ENCODE results near the gene IL4R.

The IL4R gene

DNA sequence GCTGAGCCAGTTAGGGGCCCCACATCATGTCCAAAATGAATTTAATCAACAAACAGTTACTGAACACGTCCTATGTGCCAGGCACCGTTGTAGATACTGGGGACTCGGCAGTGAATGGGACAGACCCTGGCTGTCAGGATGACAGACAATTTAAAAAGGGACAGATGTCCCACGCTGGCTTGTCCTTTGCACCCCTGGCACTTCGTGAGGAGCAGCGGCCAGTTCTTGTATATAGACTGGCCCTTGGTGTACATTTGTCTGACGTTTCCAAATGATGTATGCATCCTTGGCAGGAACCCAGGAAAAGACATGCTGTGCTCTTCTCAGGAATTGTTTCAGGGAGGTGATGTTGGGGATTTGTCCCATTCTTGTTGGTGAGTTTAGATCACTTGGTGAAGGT lies 21.1 kb downstream of the IL4R start:
- no peak overlapping the region for H3K4me3 ChIP-seq

GRCh38 chr16:27335349-27336053 lies 21.7 kb downstream of the IL4R start:
- in situ Hi-C loops (cut with MboI; ENCODE audit: low sequenced_read_pairs), result no loop called here
- H3K36me3 ChIP-seq (replicated peaks), result no peaks in the 10 kb centered on the region; the same call in 1 of the 2 replicates
- no peak overlapping the region for H3K4me3 ChIP-seq
- no peaks in the 10 kb centered on the region for H3K9me3 ChIP-seq
- H3K27me3 ChIP-seq (ENCODE audit: low read depth), result no peaks in the 10 kb centered on the region
- no peak for DNase-seq (ENCODE audit: low spot score in 2 of 2)
- no peaks in the 10 kb centered on the region for H3K4me1 ChIP-seq

More for the DNA sequence above, 21.1 kb downstream of the IL4R start:
- H3K36me3 ChIP-seq (replicated peaks), result no peaks in the 10 kb centered on the region; the same call in 1 of the 2 replicates
- no peaks in the 10 kb centered on the region for H3K27me3 ChIP-seq (ENCODE audit: low read depth)
- H3K4me1 ChIP-seq, result no peaks in the 10 kb centered on the region
- in situ Hi-C loops (cut with MboI; ENCODE audit: low sequenced_read_pairs), result no loop called here
- H3K9me3 ChIP-seq, result no peaks in the 10 kb centered on the region
- DNase-seq (ENCODE audit: low spot score in 2 of 2), result no peak

GRCh38 chr16:27337024-27337423 lies 23.2 kb downstream of the IL4R start:
- no peaks in the 10 kb centered on the region for H3K36me3 ChIP-seq (replicated peaks)
- H3K4me1 ChIP-seq, result no peaks in the 10 kb centered on the region
- H3K27me3 ChIP-seq (ENCODE audit: low read depth), result no peaks in the 10 kb centered on the region
- in situ Hi-C loops (cut with MboI; ENCODE audit: low sequenced_read_pairs), result no loop called here
- H3K4me3 ChIP-seq, result no peak overlapping the region
- no peak for DNase-seq (ENCODE audit: low spot score in 2 of 2)
- H3K9me3 ChIP-seq, result no peaks in the 10 kb centered on the region

DNA sequence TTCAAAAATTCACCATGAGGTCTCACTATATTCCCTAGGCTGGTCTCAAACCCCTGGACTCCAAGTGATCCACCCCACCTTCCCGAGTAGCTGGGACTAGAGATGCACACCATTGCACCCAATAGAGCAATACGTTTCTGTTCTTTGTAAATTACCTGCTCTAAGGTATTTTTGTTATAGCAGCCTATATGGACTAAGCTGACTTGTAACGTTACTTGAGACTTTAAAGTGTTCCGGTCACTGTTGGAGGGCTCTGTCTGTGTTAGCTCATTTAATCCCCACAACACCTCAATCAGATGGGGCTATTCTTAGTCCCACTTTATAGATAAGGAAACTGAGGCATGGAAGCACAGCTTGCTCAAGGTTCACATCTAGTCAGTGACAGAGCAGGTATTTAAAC lies 25.4 kb downstream of the IL4R start:
- DNase-seq (ENCODE audit: low spot score in 2 of 2), result no peak
- Histone ChIP-seq H3K4me1 (no peaks in the 10 kb centered on the region), H3K36me3 (replicated peaks) (no peaks in the 10 kb centered on the region), H3K27me3 (ENCODE audit: low read depth) (no peaks in the 10 kb centered on the region), H3K9me3 (no peaks in the 10 kb centered on the region), H3K4me3 (no peak overlapping the region)
- in situ Hi-C loops (cut with MboI; ENCODE audit: low sequenced_read_pairs), result no loop called here

DNA sequence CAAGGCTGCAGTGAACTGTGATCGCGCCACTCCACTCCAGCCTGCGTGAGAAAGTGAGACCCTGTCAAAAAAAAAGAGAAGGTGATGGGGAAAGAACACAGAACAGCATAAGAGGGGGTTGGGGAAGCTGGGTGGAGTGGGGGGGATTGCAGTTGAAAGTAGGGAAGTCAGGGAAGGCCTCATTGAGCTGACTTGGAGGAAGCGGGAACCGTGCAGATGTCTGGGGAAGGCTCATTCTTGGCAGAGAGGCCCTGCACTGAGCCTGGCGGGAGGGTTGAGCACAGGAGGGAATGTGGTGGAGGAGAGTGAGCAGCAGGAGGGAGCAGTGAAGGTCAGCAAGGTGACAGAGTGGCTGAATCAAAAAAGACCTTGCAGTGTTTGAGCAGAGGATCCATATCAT lies 26.9 kb downstream of the IL4R start:
- H3K4me1 ChIP-seq, result no peaks in the 10 kb centered on the region
- no peaks in the 10 kb centered on the region for H3K27me3 ChIP-seq (ENCODE audit: low read depth)
- no peaks in the 10 kb centered on the region for H3K9me3 ChIP-seq
- no peak for DNase-seq (ENCODE audit: low spot score in 2 of 2)
- H3K4me3 ChIP-seq, result no peak overlapping the region
- no peaks in the 10 kb centered on the region for H3K36me3 ChIP-seq (replicated peaks)
- in situ Hi-C loops (cut with MboI; ENCODE audit: low sequenced_read_pairs), result no loop called here

DNA sequence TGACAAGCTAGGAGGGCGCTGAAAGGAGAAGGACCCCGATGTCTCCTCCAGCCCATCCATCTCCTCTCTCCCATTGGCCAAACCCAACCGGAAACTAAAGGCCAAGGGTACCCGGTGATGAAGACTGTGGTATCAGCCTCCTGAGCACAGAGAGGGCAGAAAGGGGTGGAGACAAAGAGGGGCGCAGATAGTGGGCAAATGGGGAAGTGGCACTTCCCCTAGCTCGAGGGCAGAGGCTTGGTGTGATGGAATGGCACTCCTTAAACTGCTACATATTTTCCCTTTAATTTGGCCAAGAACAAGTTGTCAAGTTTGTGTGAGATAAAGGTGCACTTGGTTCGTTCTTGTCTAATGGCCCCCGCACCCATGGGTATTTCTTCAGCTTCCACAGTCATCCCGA lies 27.8 kb downstream of the IL4R start:
- H3K9me3 ChIP-seq, result no peaks in the 10 kb centered on the region
- in situ Hi-C loops (cut with MboI; ENCODE audit: low sequenced_read_pairs), result no loop called here
- H3K4me1 ChIP-seq, result no peaks in the 10 kb centered on the region
- H3K4me3 ChIP-seq, result no peak overlapping the region
- H3K27me3 ChIP-seq (ENCODE audit: low read depth), result no peaks in the 10 kb centered on the region
- no peak for DNase-seq (ENCODE audit: low spot score in 2 of 2)
- H3K36me3 ChIP-seq (replicated peaks), result no peaks in the 10 kb centered on the region

GRCh38 chr16:27341971-27342370 lies 28.2 kb downstream of the IL4R start:
- H3K9me3 ChIP-seq, result no peaks in the 10 kb centered on the region
- H3K4me1 ChIP-seq, result no peaks in the 10 kb centered on the region
- H3K4me3 ChIP-seq, result no peak overlapping the region
- no peak for DNase-seq (ENCODE audit: low spot score in 2 of 2)
- no peaks in the 10 kb centered on the region for H3K36me3 ChIP-seq (replicated peaks)
- no peaks in the 10 kb centered on the region for H3K27me3 ChIP-seq (ENCODE audit: low read depth)
- in situ Hi-C loops (cut with MboI; ENCODE audit: low sequenced_read_pairs), result no loop called here

DNA sequence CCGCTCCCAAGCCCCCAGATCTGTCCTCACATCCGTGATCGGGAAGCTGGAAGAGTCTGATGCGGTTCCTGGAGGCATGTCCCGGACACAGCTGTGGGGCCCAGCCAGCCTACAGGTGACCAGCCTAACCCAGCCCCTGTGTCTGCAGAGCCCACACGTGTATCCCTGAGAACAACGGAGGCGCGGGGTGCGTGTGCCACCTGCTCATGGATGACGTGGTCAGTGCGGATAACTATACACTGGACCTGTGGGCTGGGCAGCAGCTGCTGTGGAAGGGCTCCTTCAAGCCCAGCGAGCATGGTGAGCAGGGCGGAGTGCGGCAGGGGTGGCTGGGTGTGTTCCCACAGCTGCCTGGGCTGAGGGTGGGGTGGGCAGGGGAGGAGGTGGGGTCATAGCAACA lies 30.9 kb downstream of the IL4R start:
- Histone ChIP-seq H3K4me1 (no peaks in the 10 kb centered on the region), H3K36me3 (replicated peaks) (no peaks in the 10 kb centered on the region), H3K9me3 (no peaks in the 10 kb centered on the region), H3K27me3 (ENCODE audit: low read depth) (no peaks in the 10 kb centered on the region), H3K4me3 (no peak overlapping the region)
- in situ Hi-C loops (cut with MboI; ENCODE audit: low sequenced_read_pairs), result no loop called here
- no peak for DNase-seq (ENCODE audit: low spot score in 2 of 2)

DNA sequence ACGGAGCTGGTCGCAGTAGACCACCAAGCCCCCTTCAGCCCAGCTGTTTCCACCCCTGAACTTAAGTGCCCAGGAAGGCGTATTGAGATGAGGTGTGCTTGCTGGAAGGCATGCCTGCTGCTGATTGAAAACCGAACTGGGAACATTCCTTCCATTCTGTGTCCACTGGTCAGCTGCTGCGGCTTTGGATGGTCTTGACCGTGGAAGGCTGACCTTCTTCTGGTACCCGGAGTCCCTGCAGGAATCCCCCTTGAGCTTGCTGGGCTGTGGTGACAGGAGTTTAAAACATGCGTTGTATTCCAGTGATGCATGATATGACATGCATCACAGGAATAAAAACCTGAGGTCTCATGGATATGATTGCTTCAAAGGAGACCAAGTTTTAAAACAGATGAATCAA lies 31.4 kb downstream of the IL4R start:
- Histone ChIP-seq H3K9me3 (no peaks in the 10 kb centered on the region), H3K4me1 (no peaks in the 10 kb centered on the region), H3K4me3 (no peak overlapping the region), H3K27me3 (ENCODE audit: low read depth) (no peaks in the 10 kb centered on the region), H3K36me3 (replicated peaks) (no peaks in the 10 kb centered on the region)
- in situ Hi-C loops (cut with MboI; ENCODE audit: low sequenced_read_pairs), result no loop called here
- no peak for DNase-seq (ENCODE audit: low spot score in 2 of 2)

GRCh38 chr16:27346819-27347218 lies 33.0 kb downstream of the IL4R start:
- DNase-seq (ENCODE audit: low spot score in 2 of 2), result no peak
- Histone ChIP-seq H3K4me1 (no peaks in the 10 kb centered on the region), H3K9me3 (no peaks in the 10 kb centered on the region), H3K4me3 (no peak overlapping the region), H3K36me3 (replicated peaks) (no peaks in the 10 kb centered on the region; the same call in 1 of the 2 replicates), H3K27me3 (ENCODE audit: low read depth) (no peaks in the 10 kb centered on the region)
- in situ Hi-C loops (cut with MboI; ENCODE audit: low sequenced_read_pairs), result no loop called here

DNA sequence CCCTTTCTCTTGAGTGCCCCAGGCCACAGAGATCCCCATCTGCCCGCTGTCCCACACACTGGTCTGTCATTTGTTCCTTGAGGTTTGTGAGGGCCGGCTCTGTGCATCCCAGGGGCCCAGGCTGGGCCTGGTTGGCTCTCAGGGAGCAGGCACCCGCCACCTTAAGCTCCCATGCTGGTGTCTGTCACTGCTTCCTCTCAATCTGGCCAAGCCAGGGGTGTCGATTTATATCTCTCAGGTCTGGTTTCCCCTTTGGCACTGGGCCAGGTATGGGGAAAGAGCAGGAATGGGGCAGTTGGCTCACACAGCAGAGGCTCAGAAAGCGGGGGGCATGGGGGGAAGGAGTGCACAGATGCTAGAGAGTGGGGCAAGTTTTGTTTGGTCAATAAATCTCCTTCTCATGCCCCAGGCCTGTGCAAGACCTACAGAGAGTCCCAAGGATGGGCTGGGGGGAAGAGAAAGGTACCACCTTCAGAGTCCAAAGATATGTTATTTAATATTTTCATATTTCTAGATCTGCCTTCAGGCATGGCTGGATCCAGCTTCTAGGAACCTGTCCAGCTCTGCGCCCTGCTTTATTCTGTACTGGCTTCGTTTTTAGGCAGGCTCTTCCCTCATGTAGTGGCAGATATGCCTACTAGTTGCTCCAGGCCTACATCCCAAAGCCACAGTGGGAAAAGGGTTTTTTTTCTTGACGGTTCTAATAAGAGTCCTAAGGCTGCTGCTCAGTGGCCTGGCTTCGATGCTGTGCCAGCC lies 34.3 kb downstream of the IL4R start:
- no peaks in the 10 kb centered on the region for H3K4me1 ChIP-seq
- no peaks in the 10 kb centered on the region for H3K9me3 ChIP-seq
- no peaks in the 10 kb centered on the region; the same call in none of the 2 replicates for H3K36me3 ChIP-seq (replicated peaks)
- no peak for DNase-seq (ENCODE audit: low spot score in 2 of 2)
- in situ Hi-C loops (cut with MboI; ENCODE audit: low sequenced_read_pairs), result no loop called here
- H3K4me3 ChIP-seq, result no peak overlapping the region
- H3K27me3 ChIP-seq (ENCODE audit: low read depth), result no peaks in the 10 kb centered on the region

- Histone ChIP-seq H3K4me3 (no peak overlapping the region), H3K4me1 (no peaks in the 10 kb centered on the region), H3K36me3 (replicated peaks) (no peaks in the 10 kb centered on the region; the same call in none of the 2 replicates), H3K9me3 (no peaks in the 10 kb centered on the region), H3K27me3 (ENCODE audit: low read depth) (no peaks in the 10 kb centered on the region)
- DNase-seq (ENCODE audit: low spot score in 2 of 2), result no peak
- in situ Hi-C loops (cut with MboI; ENCODE audit: low sequenced_read_pairs), result no loop called here
These were observed 35.5 kb downstream of the IL4R start for GRCh38 chr16:27349276-27349675.

DNA sequence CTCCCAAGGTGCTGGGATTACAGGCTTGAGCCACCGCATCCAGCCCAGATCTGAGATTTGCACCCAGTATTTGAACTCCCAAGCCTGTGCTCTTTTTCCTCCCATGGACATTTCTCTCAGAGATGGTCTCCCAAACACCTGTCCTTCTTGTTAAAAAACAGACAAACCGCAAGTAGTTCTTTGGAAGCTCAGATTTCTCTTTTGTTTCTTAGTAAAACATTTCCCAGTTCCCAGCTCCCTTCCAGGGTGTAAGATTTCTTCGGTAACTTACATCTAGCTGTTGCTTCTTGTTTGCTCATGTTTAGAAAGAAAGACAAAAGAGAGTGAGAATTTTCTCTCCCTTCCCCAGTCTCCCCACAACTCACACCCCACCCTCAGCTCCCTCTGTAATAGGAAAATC lies 36.2 kb downstream of the IL4R start:
- no peaks in the 10 kb centered on the region for H3K4me1 ChIP-seq
- in situ Hi-C loops (cut with MboI; ENCODE audit: low sequenced_read_pairs), result no loop called here
- H3K36me3 ChIP-seq (replicated peaks), result no peaks in the 10 kb centered on the region; the same call in none of the 2 replicates

DNA sequence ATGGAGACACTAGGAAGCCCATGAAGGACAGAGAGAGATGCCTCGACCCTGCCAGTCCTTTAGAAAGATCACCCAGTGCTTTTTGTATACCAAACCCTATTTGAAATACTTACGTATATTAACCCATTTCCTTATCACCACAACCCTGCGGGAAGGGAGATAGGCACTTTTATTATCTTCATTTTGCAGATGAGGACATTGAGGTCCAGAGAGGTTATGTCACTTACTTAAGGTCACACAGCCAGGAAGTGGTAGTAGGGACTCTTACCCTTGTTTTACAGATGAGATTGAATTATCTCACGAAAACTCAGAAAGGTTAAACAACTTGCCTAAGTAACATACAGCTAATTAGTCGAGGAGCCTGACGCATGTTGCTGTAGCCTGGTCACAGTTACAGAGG lies 38.2 kb downstream of the IL4R start:
- no peak overlapping the region for H3K4me3 ChIP-seq
- no peaks in the 10 kb centered on the region for H3K4me1 ChIP-seq
- in situ Hi-C loops (cut with MboI; ENCODE audit: low sequenced_read_pairs), result no loop called here
- no peaks in the 10 kb centered on the region; the same call in none of the 2 replicates for H3K36me3 ChIP-seq (replicated peaks)
- DNase-seq (ENCODE audit: low spot score in 2 of 2), result no peak
- no peaks in the 10 kb centered on the region for H3K9me3 ChIP-seq
- H3K27me3 ChIP-seq (ENCODE audit: low read depth), result no peaks in the 10 kb centered on the region

More for the DNA sequence above, 36.2 kb downstream of the IL4R start:
- Histone ChIP-seq H3K9me3 (no peaks in the 10 kb centered on the region), H3K4me3 (no peak overlapping the region), H3K27me3 (ENCODE audit: low read depth) (no peaks in the 10 kb centered on the region)
- no peak for DNase-seq (ENCODE audit: low spot score in 2 of 2)

Measured in HAP-1 (cell line).